ENCODE measurements around the gene XXYLT1.
A peak's percentile ranks its signal among the peaks of the same experiment; 100 is the strongest.

Gene XXYLT1

DNA sequence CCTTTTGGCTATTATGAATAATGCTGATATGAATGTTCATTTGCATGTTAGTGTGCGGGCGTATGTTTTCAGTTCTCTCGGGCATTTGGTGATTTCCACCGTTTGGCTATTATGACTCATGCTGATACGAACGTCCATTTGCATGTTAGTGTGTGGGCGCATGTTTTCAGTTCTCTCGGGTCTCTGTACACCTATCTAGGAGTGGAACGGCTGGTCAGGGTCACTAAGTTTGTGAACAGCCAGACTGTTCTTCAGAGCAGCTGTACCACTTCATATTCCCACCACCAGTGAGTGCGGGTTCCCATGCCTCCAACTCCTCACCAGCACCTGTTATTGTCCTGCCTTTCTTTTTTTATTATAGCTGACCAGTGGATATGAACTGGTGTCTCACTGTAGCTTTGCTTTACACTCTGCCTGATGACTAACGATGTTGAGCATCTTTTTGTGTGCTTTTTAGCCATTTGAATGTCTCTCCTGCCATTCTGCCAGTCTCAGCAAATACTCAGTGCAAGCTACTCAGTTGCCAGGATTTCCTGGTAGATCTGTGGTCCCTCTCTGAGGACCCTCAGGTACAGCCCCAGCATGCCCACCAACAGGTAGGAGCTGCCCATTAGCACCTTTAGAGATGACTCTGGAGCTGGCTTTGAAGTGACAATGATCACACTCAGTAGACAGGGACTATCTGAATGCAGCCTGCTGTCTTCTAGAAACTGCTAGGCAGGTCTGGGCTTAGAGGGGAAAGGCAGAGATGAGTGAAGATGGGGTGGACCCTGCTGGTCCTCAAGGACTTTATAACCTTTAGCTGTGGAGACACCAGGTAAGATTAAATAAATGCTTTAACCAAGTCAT is 141.1 kb downstream of the XXYLT1 start:
- no peaks in the 10 kb centered on the region for H3K36me3 ChIP-seq (ENCODE audit: control insufficient read depth, insufficient read depth, low read length)
- H3K4me3 ChIP-seq (replicated peaks; ENCODE audit: low read depth, low read length), result peak overlapping the region; percentile 42
- no peaks in the 10 kb centered on the region for H3K27me3 ChIP-seq (replicated peaks; ENCODE audit: control insufficient read depth, insufficient read depth, low read length)
- peak; percentile 85 for DNase-seq (ENCODE audit: extremely low read depth, insufficient read length)
- TF ChIP-seq CTCF (IDR thresholded peaks at IDR 0.05; ENCODE audit: insufficient read depth, low read length, poor library complexity, severe bottlenecking), result no peak

DNA sequence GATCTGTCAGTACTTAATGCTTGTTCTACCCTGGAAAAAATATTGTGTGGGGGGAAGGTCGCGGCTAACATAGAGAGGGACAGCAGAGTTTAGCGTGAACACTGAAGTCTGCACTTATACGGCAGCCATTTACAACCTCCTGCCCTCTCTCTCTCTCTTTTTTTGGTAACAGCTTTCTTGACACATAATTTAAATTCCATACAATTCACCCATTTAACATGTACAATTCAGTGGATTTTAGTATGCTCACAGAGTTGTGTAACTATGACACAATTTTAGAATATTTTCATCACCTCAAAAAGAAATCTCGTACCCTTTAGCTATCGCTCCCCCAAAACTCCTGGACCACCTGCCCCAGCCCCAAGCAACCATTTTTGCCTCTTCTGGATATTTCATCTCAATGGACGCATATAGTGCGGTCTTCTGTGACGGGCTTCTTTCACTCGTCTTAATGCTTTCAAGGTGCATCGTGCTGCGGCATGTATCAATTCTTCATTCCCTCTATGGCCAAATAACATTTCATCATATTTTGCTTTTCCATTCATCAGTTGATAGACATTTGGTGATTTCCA is 141.8 kb downstream of the XXYLT1 start:
- DNase-seq (ENCODE audit: extremely low read depth, insufficient read length), result no peak
- H3K4me3 ChIP-seq (replicated peaks; ENCODE audit: low read depth, low read length), result peak overlapping the region; percentile 42
- no peaks in the 10 kb centered on the region for H3K27me3 ChIP-seq (replicated peaks; ENCODE audit: control insufficient read depth, insufficient read depth, low read length)
- TF ChIP-seq CTCF (IDR thresholded peaks at IDR 0.05; ENCODE audit: insufficient read depth, low read length, poor library complexity, severe bottlenecking), result no peak
- no peaks in the 10 kb centered on the region for H3K36me3 ChIP-seq (ENCODE audit: control insufficient read depth, insufficient read depth, low read length)

DNA sequence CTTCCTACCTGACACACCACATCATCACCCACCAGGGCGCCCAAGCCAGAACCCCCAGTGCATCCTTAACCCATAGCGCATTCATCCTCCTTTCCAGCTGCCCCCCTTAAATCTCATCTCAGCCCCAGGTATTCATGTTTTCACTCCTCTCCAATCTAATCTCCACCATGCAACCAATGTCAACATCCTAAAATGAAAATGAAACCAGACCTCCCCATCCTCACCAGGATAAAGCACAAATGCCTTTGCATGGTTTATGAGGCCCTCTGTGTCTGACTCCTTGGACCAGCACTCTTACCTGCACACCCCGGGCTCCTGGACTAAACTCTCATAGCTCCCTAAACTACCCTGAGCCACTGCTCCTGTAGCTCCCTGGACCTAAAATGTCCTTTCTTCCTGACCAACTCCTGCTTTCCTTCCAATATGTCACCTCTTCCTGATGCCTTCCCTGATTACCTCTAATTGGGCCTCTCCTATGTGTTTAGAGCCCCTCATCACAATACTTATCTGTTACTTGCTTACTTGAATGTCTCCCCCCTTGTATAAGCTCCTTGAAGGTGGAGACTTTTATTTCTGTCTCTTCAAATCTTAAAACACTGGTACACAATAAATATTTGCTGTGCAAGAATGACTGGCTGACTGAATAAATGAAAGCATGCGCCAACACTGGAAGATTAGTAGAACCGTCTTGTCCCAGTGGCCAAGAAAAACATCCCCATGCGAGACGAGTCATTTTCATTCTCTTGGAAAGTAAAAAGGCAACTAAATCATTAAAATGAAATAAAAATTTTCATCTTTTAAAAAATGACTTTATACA is 142.5 kb downstream of the XXYLT1 start:
- DNase-seq (ENCODE audit: extremely low read depth, insufficient read length), result no peak

GRCh38 chr3:195126056-195126605 is 144.8 kb downstream of the XXYLT1 start:
- Histone ChIP-seq H3K27me3 (replicated peaks; ENCODE audit: control insufficient read depth, insufficient read depth, low read length) (no peaks in the 10 kb centered on the region), H3K4me3 (replicated peaks; ENCODE audit: low read depth, low read length) (no peak overlapping the region), H3K36me3 (ENCODE audit: control insufficient read depth, insufficient read depth, low read length) (no peaks in the 10 kb centered on the region)
- TF ChIP-seq CTCF (IDR thresholded peaks at IDR 0.05; ENCODE audit: insufficient read depth, low read length, poor library complexity, severe bottlenecking), result no peak
- DNase-seq (ENCODE audit: extremely low read depth, insufficient read length), result no peak

More for the DNA sequence above, 142.5 kb downstream of the XXYLT1 start:
- no peak for TF ChIP-seq CTCF (IDR thresholded peaks at IDR 0.05; ENCODE audit: insufficient read depth, low read length, poor library complexity, severe bottlenecking)
- Histone ChIP-seq H3K27me3 (replicated peaks; ENCODE audit: control insufficient read depth, insufficient read depth, low read length) (no peaks in the 10 kb centered on the region), H3K4me3 (replicated peaks; ENCODE audit: low read depth, low read length) (peak overlapping the region; percentile 42), H3K36me3 (ENCODE audit: control insufficient read depth, insufficient read depth, low read length) (no peaks in the 10 kb centered on the region)

- TF ChIP-seq CTCF (IDR thresholded peaks at IDR 0.05; ENCODE audit: insufficient read depth, low read length, poor library complexity, severe bottlenecking), result no peak
- Histone ChIP-seq H3K36me3 (ENCODE audit: control insufficient read depth, insufficient read depth, low read length) (no peaks in the 10 kb centered on the region), H3K27me3 (replicated peaks; ENCODE audit: control insufficient read depth, insufficient read depth, low read length) (no peaks in the 10 kb centered on the region), H3K4me3 (replicated peaks; ENCODE audit: low read depth, low read length) (no peak overlapping the region)
- DNase-seq (ENCODE audit: extremely low read depth, insufficient read length), result no peak
These were observed 145.3 kb downstream of the XXYLT1 start for GRCh38 chr3:195125646-195126045.
